Retinal pigment epithelial cell (primary cell): ENCODE data around the gene HPF1.
"Not testable (repeated sequence)": the region's sequence is repeated elsewhere in the genome, so short reads cannot be mapped to it uniquely, and the experiment has no call there.

ENCODE experiments used
- DNase-seq: peaks from one replicate; pipeline ENCODE4 v3.0.0-alpha.2; 2010; ENCODE audit warnings: low read depth
- H3K4me3 ChIP-seq: 2 replicates; pipeline ENCODE4 v1.5.1; 2011; ENCODE audit warnings: mild to moderate bottlenecking, low read length, control low read depth, moderate library complexity
- CTCF ChIP-seq: conservative IDR thresholded peaks from 2 replicates; pipeline ENCODE4 v1.5.1; 2011; ENCODE audit warnings: low read depth, low read length, control low read depth, inconsistent platforms

HPF1 gene

GRCh38 chr4:169757575-169758184, at the start of gene HPF1:
HPF1 (minus strand) TSS chr4:169757944; CDS start chr4:169757877, 67 bp downstream.
- peak within 1 kb of the TSS; percentile 94 for H3K4me3 ChIP-seq
- DNase-seq, result no peak
- TF ChIP-seq CTCF, result no peak

- DNase-seq, H3K4me3 ChIP-seq: not testable (repeated sequence)
Measured at GRCh38 chr4:169806770-169807169, 49.0 kb upstream of the HPF1 start.

- DNase-seq, result no peak
- TF ChIP-seq CTCF, result no peak
- H3K4me3 ChIP-seq, result no peak overlapping the region
Measured at GRCh38 chr4:169803413-169803812, 45.7 kb upstream of the HPF1 start.

- H3K4me3 ChIP-seq, result no peak overlapping the region
- no peak for TF ChIP-seq CTCF
- no peak for DNase-seq
Measured at GRCh38 chr4:169802873-169803272, 45.1 kb upstream of the HPF1 start.

- no peak for DNase-seq
- H3K4me3 ChIP-seq, result no peak overlapping the region
- no peak for TF ChIP-seq CTCF
Measured at GRCh38 chr4:169800541-169800940, 42.8 kb upstream of the HPF1 start.

GRCh38 chr4:169799260-169799659, 41.5 kb upstream of the HPF1 start:
- DNase-seq, result no peak
- no peak overlapping the region for H3K4me3 ChIP-seq
- no peak for TF ChIP-seq CTCF

- no peak for TF ChIP-seq CTCF
- DNase-seq, result no peak
- H3K4me3 ChIP-seq, result no peak overlapping the region
Measured at GRCh38 chr4:169795585-169795984, 37.8 kb upstream of the HPF1 start.

GRCh38 chr4:169791527-169792156, 33.9 kb upstream of the HPF1 start:
- DNase-seq, result no peak
- H3K4me3 ChIP-seq, result peak overlapping the region; percentile 31
- peak; percentile 65 for TF ChIP-seq CTCF
